Measurements from ENCODE around the gene ATRX. TPM values are rescaled to one million over a fixed set of nuclear protein-coding genes. Genes with fewer than 3 reads are reported as not detected.
"Not testable (repeated sequence)": the region's sequence is repeated elsewhere in the genome, so short reads cannot be mapped to it uniquely, and the experiment has no call there.

Gene ATRX
- total and polyA plus RNA-seq, 2 experiments from 2014 or later = 41.4 to 72.1 TPM

GRCh38 chrX:77622233-77622632 lies 163.8 kb downstream of the ATRX start:
- Histone ChIP-seq H4K20me1 (ENCODE audit: insufficient read depth, poor library complexity, severe bottlenecking) (peaks cover 2% of the 10 kb centered on the region), H3K79me2 (peaks cover 16% of the 10 kb centered on the region), H3K9me3 (ENCODE audit: low read depth) (no peaks in the 10 kb centered on the region), H3K36me3 (replicated peaks; ENCODE audit: insufficient read depth, low read depth) (no peaks in the 10 kb centered on the region), H3K4me3 (no peak overlapping the region), H3K4me1 (ENCODE audit: insufficient read depth) (no peaks in the 10 kb centered on the region), H3K4me2 (no peak overlapping the region), H2AFZ (no peak overlapping the region), H3K27me3 (no peaks in the 10 kb centered on the region), H3K9me2 (replicated peaks; ENCODE audit: insufficient read depth) (no peaks in the 10 kb centered on the region), H3K27ac (no peak overlapping the region)
- DNase-seq (ENCODE audit: low spot score) = no peak
- WGBS (ENCODE audit: low lambda C conversion rate, missing lambda C conversion rate) = 77% methylated on average over 3 of the region's 3 CpGs
- TF ChIP-seq EZH2phosphoT487 (IDR thresholded peaks at IDR 0.05; ENCODE audit: low read depth, severe bottlenecking, unreplicated experiment) = no peak
- no peak for TF ChIP-seq EZH2 (IDR thresholded peaks at IDR 0.05; ENCODE audit: borderline replicate concordance)
- TF ChIP-seq CTCF (IDR thresholded peaks at IDR 0.05; ENCODE audit: poor library complexity) = no peak

GRCh38 chrX:77621453-77621852 lies 164.6 kb downstream of the ATRX start:
- H3K79me2 ChIP-seq = peaks cover 16% of the 10 kb centered on the region
- H3K9me3 ChIP-seq (ENCODE audit: low read depth); H3K4me1 ChIP-seq (ENCODE audit: insufficient read depth); H3K27ac ChIP-seq; H2AFZ ChIP-seq; H3K9me2 ChIP-seq (replicated peaks; ENCODE audit: insufficient read depth); H3K36me3 ChIP-seq (replicated peaks; ENCODE audit: insufficient read depth, low read depth); H3K4me2 ChIP-seq; H3K4me3 ChIP-seq; H3K27me3 ChIP-seq; DNase-seq (ENCODE audit: low spot score); H4K20me1 ChIP-seq (ENCODE audit: insufficient read depth, poor library complexity, severe bottlenecking): not testable (repeated sequence)
- 74% methylated on average over 5 of the region's 5 CpGs for WGBS (ENCODE audit: low lambda C conversion rate, missing lambda C conversion rate)

- H3K4me2 ChIP-seq = no peak overlapping the region
- no peak for DNase-seq (ENCODE audit: low spot score)
- H4K20me1 ChIP-seq (ENCODE audit: insufficient read depth, poor library complexity, severe bottlenecking) = no peaks in the 10 kb centered on the region
- no peaks in the 10 kb centered on the region for H3K27me3 ChIP-seq
- H2AFZ ChIP-seq = no peak overlapping the region
- no peak for TF ChIP-seq EZH2 (IDR thresholded peaks at IDR 0.05; ENCODE audit: borderline replicate concordance)
- no peak for TF ChIP-seq CTCF (IDR thresholded peaks at IDR 0.05; ENCODE audit: poor library complexity)
- no peak for TF ChIP-seq EZH2phosphoT487 (IDR thresholded peaks at IDR 0.05; ENCODE audit: low read depth, severe bottlenecking, unreplicated experiment)
- no peaks in the 10 kb centered on the region for H3K4me1 ChIP-seq (ENCODE audit: insufficient read depth)
- no peak overlapping the region for H3K4me3 ChIP-seq
- H3K27ac ChIP-seq = no peak overlapping the region
- H3K9me2 ChIP-seq (replicated peaks; ENCODE audit: insufficient read depth) = no peaks in the 10 kb centered on the region
- H3K79me2 ChIP-seq = peaks cover 2% of the 10 kb centered on the region
- H3K36me3 ChIP-seq (replicated peaks; ENCODE audit: insufficient read depth, low read depth) = no peaks in the 10 kb centered on the region
- 67% methylated on average over 1 of the region's 1 CpG for WGBS (ENCODE audit: low lambda C conversion rate, missing lambda C conversion rate)
- no peaks in the 10 kb centered on the region for H3K9me3 ChIP-seq (ENCODE audit: low read depth)
Measured at GRCh38 chrX:77617206-77617605, 168.8 kb downstream of the ATRX start.

GRCh38 chrX:77603635-77604336 lies 182.2 kb downstream of the ATRX start:
- Histone ChIP-seq H3K4me3 (no peak overlapping the region), H3K9me3 (ENCODE audit: low read depth) (no peaks in the 10 kb centered on the region)

More at GRCh38 chrX:77603635-77604336, 182.2 kb downstream of the ATRX start:
- TF ChIP-seq EZH2phosphoT487 (IDR thresholded peaks at IDR 0.05; ENCODE audit: low read depth, severe bottlenecking, unreplicated experiment) (no peak), CTCF (IDR thresholded peaks at IDR 0.05; ENCODE audit: poor library complexity) (no peak), EZH2 (IDR thresholded peaks at IDR 0.05; ENCODE audit: borderline replicate concordance) (no peak)
- no peaks in the 10 kb centered on the region for H3K79me2 ChIP-seq
- H3K27ac ChIP-seq = no peak overlapping the region
- DNase-seq (ENCODE audit: low spot score) = no peak
- no peaks in the 10 kb centered on the region for H3K36me3 ChIP-seq (replicated peaks; ENCODE audit: insufficient read depth, low read depth)
- no peaks in the 10 kb centered on the region for H3K4me1 ChIP-seq (ENCODE audit: insufficient read depth)
- no peaks in the 10 kb centered on the region for H3K27me3 ChIP-seq
- no peaks in the 10 kb centered on the region for H4K20me1 ChIP-seq (ENCODE audit: insufficient read depth, poor library complexity, severe bottlenecking)
- WGBS (ENCODE audit: low lambda C conversion rate, missing lambda C conversion rate) = 38% methylated on average over 2 of the region's 2 CpGs
- H3K4me2 ChIP-seq = no peak overlapping the region
- no peaks in the 10 kb centered on the region for H3K9me2 ChIP-seq (replicated peaks; ENCODE audit: insufficient read depth)
- H2AFZ ChIP-seq = no peak overlapping the region

Data from hepatocyte (in vitro differentiated cells).